GM13977 (cell line): ENCODE results near the gene CAD.
A peak's percentile ranks its signal among the peaks of the same experiment; 100 is the strongest.
"Not testable (repeated sequence)": the region's sequence is repeated elsewhere in the genome, so short reads cannot be mapped to it uniquely, and the experiment has no call there.

Experiments used
- DNase-seq: peaks from one replicate; pipeline ENCODE4 v3.0.0; 2012; ENCODE audit warnings: low spot score
- CTCF ChIP-seq: IDR thresholded peaks from 2 replicates; pipeline ENCODE4 v1.5.1; 2012; ENCODE audit warnings: mild to moderate bottlenecking, control low read depth; ENCODE audit not compliant: insufficient read depth; ENCODE audit errors: extremely low read depth, missing control alignments
- in situ Hi-C: fragments of 300-500 bp; cut with MboI; formaldehyde crosslinking; loops from one replicate; pipeline ENCODE4 v1.12.0; 2022; ENCODE audit warnings: low sequenced_read_pairs, low pct_unique_long_range_greater_than_20kb, mixed read lengths, inconsistent platforms; ENCODE audit not compliant: unreplicated experiment

CAD gene

GRCh38 chr2:27217173-27218121 is at the start of gene CAD:
Gene CAD, plus strand, starts transcription at chr2:27217369. Its CDS starts 183 bp downstream, at chr2:27217552.
- DNase-seq, result peak; percentile 93
- peak; percentile 34 for TF ChIP-seq CTCF
- in situ Hi-C loops, result no loop called here

- in situ Hi-C loops, result no loop called here
- DNase-seq, result no peak
- no peak for TF ChIP-seq CTCF
These were observed 46.4 kb upstream of the CAD start for GRCh38 chr2:27170581-27171337.

GRCh38 chr2:27171351-27171848 is 45.8 kb upstream of the CAD start:
- in situ Hi-C loops, result no loop called here
- no peak for DNase-seq
- TF ChIP-seq CTCF, result no peak

GRCh38 chr2:27174638-27175037 is 42.5 kb upstream of the CAD start:
- in situ Hi-C loops, result loop anchor here (25.0 kb wide), 1 partner anchor 212 kb away; the partner anchor contains the start of gene MAPRE3

GRCh38 chr2:27175330-27175729 is 41.8 kb upstream of the CAD start:
- in situ Hi-C loops, result loop anchor here (25.0 kb wide), 1 partner anchor 213 kb away; the partner anchor contains the start of gene MAPRE3
- no peak for DNase-seq
- TF ChIP-seq CTCF, result no peak

More at GRCh38 chr2:27174638-27175037, 42.5 kb upstream of the CAD start:
- TF ChIP-seq CTCF, result no peak
- no peak for DNase-seq

- in situ Hi-C loops, result loop anchor here (25.0 kb wide), 1 partner anchor 213 kb away; the partner anchor contains the start of gene MAPRE3
- DNase-seq, result not testable (repeated sequence)
These were observed 41.4 kb upstream of the CAD start for GRCh38 chr2:27175781-27176180.
